Measurements from ENCODE around the gene BAIAP2. TPM values are rescaled to one million over a fixed set of nuclear protein-coding genes. Genes with fewer than 3 reads are reported as not detected.
"Not testable (repeated sequence)": the region's sequence is repeated elsewhere in the genome, so short reads cannot be mapped to it uniquely, and the experiment has no call there.

Gene BAIAP2
- total and polyA plus RNA-seq, 4 experiments from 2014 or later: 2.1 to 7.2 (median 5.5) TPM

DNA sequence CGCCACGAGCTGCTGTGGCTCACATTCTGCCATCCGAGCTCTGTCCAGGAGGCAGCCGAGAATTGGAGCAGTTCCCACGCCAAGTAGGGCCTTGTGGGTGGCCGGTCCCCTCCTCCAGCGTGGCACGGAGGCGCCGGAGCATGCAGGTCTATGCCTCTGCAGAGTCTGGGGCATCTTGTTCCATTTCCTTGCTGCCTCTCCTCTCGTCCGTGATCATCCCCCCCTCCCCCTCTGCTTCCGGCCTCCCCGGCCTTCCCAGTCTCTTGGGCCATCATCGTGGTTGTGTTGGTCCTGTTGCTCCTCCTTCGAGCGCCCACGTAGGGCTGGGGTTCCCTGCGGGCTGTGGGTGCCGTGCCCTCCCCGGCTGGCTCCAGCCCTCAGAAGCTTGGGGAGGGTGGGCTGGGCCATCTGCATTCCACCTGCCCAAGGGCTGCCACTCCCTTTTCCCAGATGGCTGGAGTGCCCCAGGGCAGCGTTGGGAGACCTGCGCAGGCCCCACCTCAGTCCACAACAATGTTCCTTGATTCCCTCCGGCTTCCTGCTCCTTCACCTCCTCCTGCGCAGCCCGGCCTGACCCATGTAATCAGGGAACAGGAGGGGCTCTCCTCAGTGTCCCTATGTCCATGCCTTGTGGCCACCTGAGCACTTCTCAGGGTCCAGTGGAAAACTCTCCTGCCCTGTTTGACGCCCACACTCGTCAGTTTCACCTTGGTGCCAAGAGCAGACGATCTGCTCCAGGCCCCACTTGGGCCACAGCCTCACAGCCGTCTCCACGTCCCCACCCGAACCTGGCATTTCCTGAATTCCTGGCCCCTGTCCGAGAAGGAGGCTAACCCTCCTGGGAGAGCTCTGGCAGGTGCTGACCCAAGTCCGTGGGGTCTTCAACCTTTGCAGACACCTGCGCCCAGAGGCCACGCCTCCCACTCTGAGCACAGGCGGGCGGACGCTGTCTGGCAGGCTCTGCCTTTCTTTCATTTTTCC, 37.1 kb downstream of the BAIAP2 start:
- Histone ChIP-seq H3K4me1 (ENCODE audit: insufficient read depth, low read length) (no peaks in the 10 kb centered on the region), H3K27me3 (ENCODE audit: insufficient read depth, low read length) (no peaks in the 10 kb centered on the region), H3K27ac (ENCODE audit: low read depth, low read length) (no peak overlapping the region), H3K36me3 (ENCODE audit: insufficient read depth, low read length) (no peaks in the 10 kb centered on the region), H3K9me3 (ENCODE audit: control insufficient read depth in 1 of 2, low read length in 2 of 2) (no peaks in the 10 kb centered on the region), H3K4me3 (ENCODE audit: low read length in 2 of 2) (no peak overlapping the region)
- H3K27ac Mint-ChIP-seq: no peak overlapping the region
- H3K4me3 Mint-ChIP-seq: no peak overlapping the region
- no peak for DNase-seq
- no peaks in the 10 kb centered on the region for H3K27me3 Mint-ChIP-seq
- CTCF ChIA-PET (ENCODE audit: partially characterized antibody): no interaction called here
- H3K36me3 Mint-ChIP-seq: no peaks in the 10 kb centered on the region
- POLR2A ChIA-PET (ENCODE audit: partially characterized antibody): no interaction called here
- no peaks in the 10 kb centered on the region for H3K4me1 Mint-ChIP-seq
- no peaks in the 10 kb centered on the region for H3K9me3 Mint-ChIP-seq
- intact Hi-C loops (cut with micrococcal nuclease): no loop called here

DNA sequence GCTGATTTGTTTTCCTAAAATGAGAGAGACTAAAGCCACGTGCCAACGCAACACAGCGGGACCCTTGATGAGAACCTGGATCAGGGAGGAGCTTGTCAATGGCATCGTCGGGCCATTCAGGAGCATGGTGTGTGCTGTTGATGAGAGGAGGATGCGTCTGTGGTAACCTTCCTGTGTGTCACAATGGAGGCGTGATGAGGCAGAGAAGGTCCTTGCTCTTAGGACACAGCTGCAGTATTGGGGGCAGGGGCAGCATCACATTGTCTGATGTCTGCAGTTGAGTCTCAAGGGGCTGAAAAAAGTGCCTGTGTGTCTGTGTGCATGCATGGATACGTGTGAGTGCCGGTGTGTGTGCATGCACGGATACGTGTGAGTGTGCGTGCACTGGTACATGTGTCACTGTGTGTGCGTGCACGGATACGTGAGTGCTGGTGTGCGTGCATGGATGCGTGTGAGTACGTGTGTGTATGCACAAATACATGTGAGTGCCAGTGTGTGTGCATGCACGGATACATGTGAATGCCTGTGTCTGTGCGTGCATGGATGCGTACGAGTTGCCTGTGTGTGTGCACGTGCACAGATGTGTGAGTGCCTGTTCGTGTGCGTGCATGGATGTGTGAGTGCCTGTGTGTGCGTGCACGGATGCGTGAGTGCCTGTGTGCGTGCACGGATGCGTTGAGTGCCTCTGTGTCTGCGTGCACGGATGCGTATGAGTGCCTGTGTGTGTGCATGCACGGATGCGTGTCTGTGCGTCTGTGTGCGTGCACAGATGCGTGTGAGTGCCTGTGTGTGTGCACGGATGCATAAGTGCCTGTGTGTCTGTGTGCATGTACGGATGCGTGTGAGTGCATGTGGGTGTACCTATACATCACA, 39.3 kb downstream of the BAIAP2 start:
- Mint-ChIP-seq H3K9me3 (no peaks in the 10 kb centered on the region), H3K4me1 (no peaks in the 10 kb centered on the region), H3K27ac (no peak overlapping the region), H3K36me3 (no peaks in the 10 kb centered on the region), H3K4me3 (no peak overlapping the region), H3K27me3 (no peaks in the 10 kb centered on the region)
- Histone ChIP-seq H3K27ac (ENCODE audit: low read depth, low read length) (no peak overlapping the region), H3K4me3 (ENCODE audit: low read length in 2 of 2) (no peak overlapping the region), H3K4me1 (ENCODE audit: insufficient read depth, low read length) (no peaks in the 10 kb centered on the region), H3K36me3 (ENCODE audit: insufficient read depth, low read length) (no peaks in the 10 kb centered on the region), H3K9me3 (ENCODE audit: control insufficient read depth in 1 of 2, low read length in 2 of 2) (no peaks in the 10 kb centered on the region), H3K27me3 (ENCODE audit: insufficient read depth, low read length) (no peaks in the 10 kb centered on the region)
- no peak for DNase-seq
- POLR2A ChIA-PET (ENCODE audit: partially characterized antibody): no interaction called here
- intact Hi-C loops (cut with micrococcal nuclease): no loop called here
- CTCF ChIA-PET (ENCODE audit: partially characterized antibody): no interaction called here

DNA sequence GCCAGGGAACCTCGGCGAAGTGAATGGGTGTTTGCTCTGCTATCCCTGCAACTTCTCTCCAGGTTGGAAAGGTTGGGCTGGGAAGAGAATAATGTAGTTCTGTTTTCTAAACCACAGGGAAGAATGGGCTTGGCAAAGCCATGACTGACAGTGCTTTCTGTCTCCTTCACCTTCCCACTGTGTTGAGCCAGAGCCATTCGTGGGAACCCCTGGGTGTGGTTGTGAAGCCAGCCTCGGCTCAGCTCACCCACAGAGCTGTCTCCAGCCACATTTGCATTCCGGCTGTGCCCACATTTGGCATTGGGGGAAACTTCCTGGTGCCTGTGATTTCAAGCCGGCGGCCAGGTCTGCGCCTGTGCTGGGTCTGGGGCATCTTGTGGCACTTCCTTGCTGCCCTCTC, 39.9 kb downstream of the BAIAP2 start:
- CTCF ChIA-PET (ENCODE audit: partially characterized antibody): no interaction called here
- intact Hi-C loops (cut with micrococcal nuclease): no loop called here
- Histone ChIP-seq H3K36me3 (ENCODE audit: insufficient read depth, low read length) (no peaks in the 10 kb centered on the region), H3K9me3 (ENCODE audit: control insufficient read depth in 1 of 2, low read length in 2 of 2) (no peaks in the 10 kb centered on the region), H3K4me3 (ENCODE audit: low read length in 2 of 2) (no peak overlapping the region), H3K27me3 (ENCODE audit: insufficient read depth, low read length) (no peaks in the 10 kb centered on the region), H3K27ac (ENCODE audit: low read depth, low read length) (no peak overlapping the region), H3K4me1 (ENCODE audit: insufficient read depth, low read length) (no peaks in the 10 kb centered on the region)
- Mint-ChIP-seq H3K36me3 (no peaks in the 10 kb centered on the region), H3K9me3 (no peaks in the 10 kb centered on the region), H3K27me3 (no peaks in the 10 kb centered on the region), H3K27ac (no peak overlapping the region), H3K4me3 (no peak overlapping the region), H3K4me1 (no peaks in the 10 kb centered on the region)
- POLR2A ChIA-PET (ENCODE audit: partially characterized antibody): no interaction called here
- no peak for DNase-seq

DNA sequence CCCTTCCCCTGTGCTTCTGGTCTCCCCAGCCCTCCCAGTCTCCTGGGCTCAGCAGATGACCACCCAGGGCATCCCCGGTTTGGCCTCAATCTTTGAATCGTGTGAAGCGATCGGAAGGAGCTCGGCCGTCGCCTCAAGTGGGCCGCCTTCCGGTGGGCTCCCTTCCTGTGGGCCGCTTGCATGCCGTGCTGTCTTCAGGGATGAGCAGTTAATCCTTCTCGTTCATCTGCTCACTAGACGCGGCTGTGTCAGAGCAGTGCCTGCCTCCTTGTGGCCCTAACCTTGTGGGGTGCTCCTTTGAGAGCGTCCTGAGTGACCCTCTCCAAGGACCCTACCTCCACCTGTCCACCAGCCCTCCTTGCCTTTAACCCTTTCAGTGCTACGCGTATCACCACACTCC, 40.4 kb downstream of the BAIAP2 start:
- CTCF ChIA-PET (ENCODE audit: partially characterized antibody): no interaction called here
- no peaks in the 10 kb centered on the region for H3K9me3 ChIP-seq (ENCODE audit: control insufficient read depth in 1 of 2, low read length in 2 of 2)

DNA sequence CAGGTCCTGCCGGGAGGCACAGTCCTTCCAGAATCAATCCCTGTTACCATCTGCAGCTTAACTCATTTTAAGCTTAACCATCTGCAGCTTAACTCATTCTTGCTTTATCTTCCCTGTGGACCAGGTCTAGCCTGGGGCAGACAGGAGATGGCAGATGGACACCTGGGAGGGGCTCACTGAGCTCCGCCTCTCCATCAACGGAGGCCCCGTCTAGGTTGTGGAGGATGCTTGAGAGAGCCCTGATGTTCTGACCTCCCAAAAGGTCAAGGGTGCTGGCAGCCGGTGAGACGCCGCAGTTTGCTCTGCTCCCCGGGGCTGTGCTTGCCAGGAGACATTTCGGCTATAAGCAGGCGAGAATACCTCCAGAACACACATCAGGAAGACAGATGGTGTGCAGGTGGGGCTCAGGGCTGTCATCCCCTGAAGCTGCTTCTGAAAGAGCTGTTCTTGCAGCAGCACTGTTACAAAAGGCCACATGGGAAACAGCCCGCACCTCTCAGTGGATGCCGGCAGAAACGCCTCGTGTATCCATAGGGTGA, 41.3 kb downstream of the BAIAP2 start:
- DNase-seq: no peak
- intact Hi-C loops (cut with micrococcal nuclease): no loop called here
- H3K36me3 ChIP-seq (ENCODE audit: insufficient read depth, low read length): no peaks in the 10 kb centered on the region
- no peak overlapping the region for H3K4me3 ChIP-seq (ENCODE audit: low read length in 2 of 2)
- ChIA-PET CTCF (ENCODE audit: partially characterized antibody) (interaction anchor here (1.0 kb wide), 1 partner anchor 50 kb away, joined by 3 read pairs; no protein-coding TSS in a partner anchor), POLR2A (ENCODE audit: partially characterized antibody) (no interaction called here)
- no peaks in the 10 kb centered on the region for H3K9me3 ChIP-seq (ENCODE audit: control insufficient read depth in 1 of 2, low read length in 2 of 2)
- Mint-ChIP-seq H3K27ac (no peak overlapping the region), H3K4me1 (no peaks in the 10 kb centered on the region), H3K9me3 (no peaks in the 10 kb centered on the region), H3K4me3 (no peak overlapping the region), H3K27me3 (no peaks in the 10 kb centered on the region), H3K36me3 (no peaks in the 10 kb centered on the region)
- H3K27me3 ChIP-seq (ENCODE audit: insufficient read depth, low read length): no peaks in the 10 kb centered on the region
- H3K27ac ChIP-seq (ENCODE audit: low read depth, low read length): no peak overlapping the region
- no peaks in the 10 kb centered on the region for H3K4me1 ChIP-seq (ENCODE audit: insufficient read depth, low read length)

More for the DNA sequence above, 40.4 kb downstream of the BAIAP2 start:
- no peaks in the 10 kb centered on the region for H3K36me3 ChIP-seq (ENCODE audit: insufficient read depth, low read length)
- H3K4me3 ChIP-seq (ENCODE audit: low read length in 2 of 2): no peak overlapping the region
- DNase-seq: no peak
- intact Hi-C loops (cut with micrococcal nuclease): no loop called here
- H3K4me3 Mint-ChIP-seq: no peak overlapping the region
- no peaks in the 10 kb centered on the region for H3K36me3 Mint-ChIP-seq
- no peaks in the 10 kb centered on the region for H3K4me1 Mint-ChIP-seq
- H3K27me3 Mint-ChIP-seq: no peaks in the 10 kb centered on the region
- POLR2A ChIA-PET (ENCODE audit: partially characterized antibody): no interaction called here
- H3K27ac ChIP-seq (ENCODE audit: low read depth, low read length): no peak overlapping the region
- H3K27me3 ChIP-seq (ENCODE audit: insufficient read depth, low read length): no peaks in the 10 kb centered on the region
- H3K9me3 Mint-ChIP-seq: no peaks in the 10 kb centered on the region
- H3K4me1 ChIP-seq (ENCODE audit: insufficient read depth, low read length): no peaks in the 10 kb centered on the region
- no peak overlapping the region for H3K27ac Mint-ChIP-seq

DNA sequence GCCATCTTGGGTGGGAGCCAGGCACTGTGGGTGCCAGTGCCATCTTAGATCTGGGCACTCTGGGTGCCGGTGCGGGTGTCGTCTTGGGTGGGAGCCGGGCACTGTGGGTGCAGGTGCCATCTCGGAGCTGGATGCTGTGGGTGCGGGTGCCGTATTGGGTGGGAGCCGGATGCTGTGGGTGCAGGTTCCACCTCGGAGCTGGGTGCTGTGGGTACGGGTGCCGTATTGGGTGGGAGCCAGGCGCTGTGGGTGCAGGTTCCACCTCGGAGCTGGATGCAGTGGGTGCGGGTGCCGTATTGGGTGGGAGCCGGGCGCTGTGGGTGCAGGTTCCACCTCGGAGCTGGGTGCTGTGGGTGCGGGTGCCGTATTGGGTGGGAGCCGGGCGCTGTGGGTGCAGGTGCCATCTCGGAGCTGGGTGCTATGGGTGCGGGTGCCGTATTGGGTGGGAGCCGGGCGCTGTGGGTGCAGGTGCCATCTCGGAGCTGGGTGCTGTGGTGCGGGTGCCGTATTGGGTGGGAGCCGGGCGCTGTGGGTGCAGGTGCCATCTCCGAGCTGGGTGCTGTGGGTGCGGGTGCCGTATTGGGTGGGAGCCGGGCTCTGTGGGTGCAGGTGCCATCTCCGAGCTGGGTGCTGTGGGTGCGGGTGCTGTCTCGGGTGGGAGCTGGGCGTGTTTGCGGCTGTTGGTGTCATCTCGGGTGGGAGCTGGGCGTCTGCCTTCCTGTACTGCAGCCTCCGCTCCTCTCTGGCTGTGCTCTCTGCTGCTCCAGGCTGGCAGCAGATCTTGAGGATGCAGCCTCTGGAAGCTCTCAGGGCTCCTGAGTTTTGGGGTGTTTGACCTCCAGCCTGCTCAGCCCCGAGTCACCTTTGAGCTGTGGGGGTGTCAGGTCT, 43.3 kb downstream of the BAIAP2 start:
- POLR2A ChIA-PET (ENCODE audit: partially characterized antibody): interaction anchor here (1.5 kb wide), 1 partner anchor 17 kb away, joined by 4 read pairs; no protein-coding TSS in a partner anchor

More for the DNA sequence above, 43.3 kb downstream of the BAIAP2 start:
- DNase-seq; intact Hi-C loops (cut with micrococcal nuclease); H3K4me3 Mint-ChIP-seq; H3K27me3 Mint-ChIP-seq; H3K9me3 Mint-ChIP-seq; H3K4me1 ChIP-seq (ENCODE audit: insufficient read depth, low read length); H3K4me1 Mint-ChIP-seq; H3K27me3 ChIP-seq (ENCODE audit: insufficient read depth, low read length); H3K36me3 Mint-ChIP-seq; H3K36me3 ChIP-seq (ENCODE audit: insufficient read depth, low read length); H3K27ac ChIP-seq (ENCODE audit: low read depth, low read length); H3K27ac Mint-ChIP-seq; H3K9me3 ChIP-seq (ENCODE audit: control insufficient read depth in 1 of 2, low read length in 2 of 2); H3K4me3 ChIP-seq (ENCODE audit: low read length in 2 of 2): not testable (repeated sequence)
- CTCF ChIA-PET (ENCODE audit: partially characterized antibody): interaction anchor here (1.5 kb wide), 1 partner anchor 23 kb away, joined by 3 read pairs; no protein-coding TSS in a partner anchor

Data from CD4-positive, alpha-beta memory T cell (primary cell).